Measurements from ENCODE around the gene METTL22. TPM values are rescaled to one million over a fixed set of nuclear protein-coding genes. Genes with fewer than 3 reads are reported as not detected.

The METTL22 gene
- total and polyA plus RNA-seq, 2 donors from 2014 or later = 12.0 to 26.2 TPM

- DNase-seq (no peak), FAIRE-seq (no peak)
- Histone ChIP-seq H3K4me1 (ENCODE audit: control insufficient read depth in 2 of 3, insufficient read depth in 2 of 3, low read depth in 1 of 3, low read length in 3 of 3) (peaks cover 0 to 4% (median 0%) of the 10 kb centered on the region in 3 donors), H3K27ac (ENCODE audit: low read depth in 2 of 2, low read length in 2 of 2) (no peak overlapping the region), H3K4me3 (ENCODE audit: low read length in 3 of 3) (no peak overlapping the region), H3K27me3 (ENCODE audit: control insufficient read depth, insufficient read depth, low read length) (no peaks in the 10 kb centered on the region), H3K9me3 (ENCODE audit: control insufficient read depth in 2 of 3, insufficient read depth in 1 of 3, low read length in 3 of 3) (no peaks in the 10 kb centered on the region), H3K36me3 (ENCODE audit: control insufficient read depth in 2 of 3, insufficient read depth in 3 of 3, low read length in 3 of 3) (peaks cover 9 to 42% (median 31%) of the 10 kb centered on the region in 3 donors), H3K9ac (ENCODE audit: low read length in 3 of 3) (no peak overlapping the region)
- intact Hi-C loops (cut with DNase I) = no loop called here
- no peak for TF ChIP-seq CTCF (IDR thresholded peaks at IDR 0.05; ENCODE audit: borderline replicate concordance, extremely low read depth, insufficient read depth)
These were observed 4.1 kb downstream of the METTL22 start for GRCh38 chr16:8625491-8626087.

GRCh38 chr16:8626946-8627345 lies 5.4 kb downstream of the METTL22 start:
- no peak for DNase-seq
- intact Hi-C loops (cut with DNase I) = no loop called here
- Histone ChIP-seq H3K9ac (ENCODE audit: low read length in 3 of 3) (no peak overlapping the region), H3K27me3 (ENCODE audit: control insufficient read depth, insufficient read depth, low read length) (no peaks in the 10 kb centered on the region), H3K4me1 (ENCODE audit: control insufficient read depth in 2 of 3, insufficient read depth in 2 of 3, low read depth in 1 of 3, low read length in 3 of 3) (peaks cover 0 to 4% (median 0%) of the 10 kb centered on the region in 3 donors), H3K9me3 (ENCODE audit: control insufficient read depth in 2 of 3, insufficient read depth in 1 of 3, low read length in 3 of 3) (no peaks in the 10 kb centered on the region), H3K36me3 (ENCODE audit: control insufficient read depth in 2 of 3, insufficient read depth in 3 of 3, low read length in 3 of 3) (peaks cover 9 to 49% (median 36%) of the 10 kb centered on the region in 3 donors), H3K4me3 (ENCODE audit: low read length in 3 of 3) (no peak overlapping the region), H3K27ac (ENCODE audit: low read depth in 2 of 2, low read length in 2 of 2) (no peak overlapping the region)
- FAIRE-seq = no peak
- no peak for TF ChIP-seq CTCF (IDR thresholded peaks at IDR 0.05; ENCODE audit: borderline replicate concordance, extremely low read depth, insufficient read depth)

GRCh38 chr16:8627456-8627855 lies 6.0 kb downstream of the METTL22 start:
- Histone ChIP-seq H3K9me3 (ENCODE audit: control insufficient read depth in 2 of 3, insufficient read depth in 1 of 3, low read length in 3 of 3) (no peaks in the 10 kb centered on the region), H3K36me3 (ENCODE audit: control insufficient read depth in 2 of 3, insufficient read depth in 3 of 3, low read length in 3 of 3) (peaks cover 9 to 54% (median 36%) of the 10 kb centered on the region in 3 donors), H3K27me3 (ENCODE audit: control insufficient read depth, insufficient read depth, low read length) (no peaks in the 10 kb centered on the region), H3K9ac (ENCODE audit: low read length in 3 of 3) (no peak overlapping the region), H3K4me1 (ENCODE audit: control insufficient read depth in 2 of 3, insufficient read depth in 2 of 3, low read depth in 1 of 3, low read length in 3 of 3) (peaks cover 0 to 4% (median 0%) of the 10 kb centered on the region in 3 donors), H3K27ac (ENCODE audit: low read depth in 2 of 2, low read length in 2 of 2) (no peak overlapping the region), H3K4me3 (ENCODE audit: low read length in 3 of 3) (no peak overlapping the region)
- no peak for TF ChIP-seq CTCF (IDR thresholded peaks at IDR 0.05; ENCODE audit: borderline replicate concordance, extremely low read depth, insufficient read depth)
- intact Hi-C loops (cut with DNase I) = no loop called here
- no peak for FAIRE-seq
- no peak for DNase-seq
